HepG2 (cell line): ENCODE results near the gene KCNIP3. TPM values are rescaled to one million over a fixed set of nuclear protein-coding genes. Genes with fewer than 3 reads are reported as not detected.

Experiments used
- FOXO4 ChIP-seq: sonication (generic); formaldehyde crosslinking; conservative IDR thresholded peaks from 2 replicates; pipeline ENCODE4 v1.8.1; 2023; ENCODE audit warnings: missing genetic modification reagents
- KDM5B ChIP-seq: sonication (generic); formaldehyde crosslinking; IDR thresholded peaks from 2 replicates; pipeline ENCODE4 v1.4.0; 2020; ENCODE audit warnings: missing genetic modification reagents, mild to moderate bottlenecking, borderline replicate concordance
- MTA3 ChIP-seq: sonication (generic); formaldehyde crosslinking; IDR thresholded peaks from 2 replicates; pipeline ENCODE4 v1.4.0; 2020; ENCODE audit warnings: missing genetic modification reagents
- ZBTB40 ChIP-seq, 2 experiments: fragments of 450-650 bp in 1 of 2; sonication (generic) in 1 of 2; formaldehyde crosslinking in 1 of 2; IDR thresholded peaks; 2 replicates each; pipeline versions ENCODE4 v1.6.1 to v1.8.0; 2016 to 2022; ENCODE audit warnings: antibody characterized with exemption in 1 of 2, mild to moderate bottlenecking in 1 of 2, missing genetic modification reagents in 1 of 2
- ZNF281 ChIP-seq: sonication (generic); formaldehyde crosslinking; IDR thresholded peaks from 2 replicates; pipeline ENCODE4 v1.4.0; 2020; ENCODE audit warnings: missing genetic modification reagents, borderline replicate concordance
- polyA plus RNA-seq, 8 experiments: library from polyadenylated mRNA; depleted of rRNA in 3 of 8; stranded (reverse) in 7 of 8; unstranded in 1 of 8; fragments of >200 nt; fragmentation: Illumina TruSeq in 4 of 8; extraction: Trizol in 4 of 8; gene quantifications; 2 replicates each; pipeline versions ENCODE4 v1.2.1 to v1.2.3, GENCODE V29; 2011 to 2016; ENCODE audit warnings: low read depth in 4 of 8, missing spikeins in 1 of 8, mixed read lengths in 1 of 8; ENCODE audit not compliant: insufficient read depth in 1 of 8
- total RNA-seq, 5 experiments: library from RNA; depleted of rRNA; stranded (reverse); fragments of >200 nt; fragmentation: Illumina TruSeq; extraction: Trizol; gene quantifications; 2 replicates each; pipeline ENCODE4 v1.2.3, GENCODE V29; 2016; ENCODE audit warnings: low read depth in 1 of 5
- TF ChIP-seq, protein P1 (sequence below): sonication (generic); formaldehyde crosslinking; conservative IDR thresholded peaks from 2 replicates; pipeline ENCODE4 v1.5.0; 2020; ENCODE audit warnings: missing genetic modification reagents
- TF ChIP-seq, protein P2 (sequence below): sonication (generic); formaldehyde crosslinking; IDR thresholded peaks from 2 replicates; pipeline ENCODE4 v1.8.0; 2022; ENCODE audit warnings: missing genetic modification reagents, low read depth, mild to moderate bottlenecking, borderline replicate concordance

KCNIP3 gene
- total and polyA plus RNA-seq, 2 of the 13 experiments (the other 11 are each of a cell fraction or from before 2014, with no cell fraction given) = not detected

DNA sequence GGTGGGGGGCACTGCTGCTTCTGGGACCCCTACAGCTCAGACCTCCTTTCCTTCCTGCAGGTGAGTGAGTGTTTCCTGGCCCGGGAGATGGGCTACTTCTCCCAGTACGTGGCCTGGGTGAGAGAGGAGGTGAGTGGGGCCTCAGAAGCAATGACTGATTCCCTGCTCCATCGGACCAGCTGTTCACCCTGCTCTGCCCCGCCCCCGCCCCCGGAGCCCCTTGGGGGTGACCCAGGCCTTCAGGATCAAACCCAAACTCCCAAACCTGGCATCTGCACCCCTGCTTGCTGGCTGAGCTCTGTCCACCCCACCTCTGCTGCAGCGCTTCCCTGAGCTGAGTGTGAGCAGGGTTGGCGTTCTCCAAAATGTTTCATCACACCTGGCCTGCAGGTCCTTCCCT, 9.8 kb upstream of the KCNIP3 start (continued):
- TF ChIP-seq ZBTB40 (IDR thresholded peaks at IDR 0.05) = no peak
- TF ChIP-seq ZBTB40 (CRISPR knock-in tag; IDR thresholded peaks at IDR 0.05) = no peak
- TF ChIP-seq MTA3 (CRISPR knock-in tag) = no peak
- no peak for TF ChIP-seq ZNF281 (CRISPR knock-in tag)
- TF ChIP-seq KDM5B (CRISPR knock-in tag) = no peak
- TF ChIP-seq FOXO4 (CRISPR knock-in tag) = no peak
- TF ChIP-seq, protein P1, sequence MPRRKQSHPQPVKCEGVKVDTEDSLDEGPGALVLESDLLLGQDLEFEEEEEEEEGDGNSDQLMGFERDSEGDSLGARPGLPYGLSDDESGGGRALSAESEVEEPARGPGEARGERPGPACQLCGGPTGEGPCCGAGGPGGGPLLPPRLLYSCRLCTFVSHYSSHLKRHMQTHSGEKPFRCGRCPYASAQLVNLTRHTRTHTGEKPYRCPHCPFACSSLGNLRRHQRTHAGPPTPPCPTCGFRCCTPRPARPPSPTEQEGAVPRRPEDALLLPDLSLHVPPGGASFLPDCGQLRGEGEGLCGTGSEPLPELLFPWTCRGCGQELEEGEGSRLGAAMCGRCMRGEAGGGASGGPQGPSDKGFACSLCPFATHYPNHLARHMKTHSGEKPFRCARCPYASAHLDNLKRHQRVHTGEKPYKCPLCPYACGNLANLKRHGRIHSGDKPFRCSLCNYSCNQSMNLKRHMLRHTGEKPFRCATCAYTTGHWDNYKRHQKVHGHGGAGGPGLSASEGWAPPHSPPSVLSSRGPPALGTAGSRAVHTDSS (CRISPR knock-in tag) = no peak
- TF ChIP-seq, protein P2, sequence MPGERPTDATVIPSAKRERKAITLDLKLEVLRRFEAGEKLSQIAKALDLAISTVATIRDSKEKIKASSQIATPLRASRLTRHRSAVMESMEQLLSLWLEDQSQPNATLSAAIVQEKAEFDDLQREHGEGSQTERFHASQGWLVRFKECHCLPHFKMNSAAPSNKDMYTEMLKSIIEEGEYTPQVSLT (CRISPR knock-in tag) = no peak
